ENCODE data around the gene QPCT. TPM values are rescaled to one million over a fixed set of nuclear protein-coding genes. Genes with fewer than 3 reads are reported as not detected.

Gene QPCT
- total RNA-seq, 2 donors from 2014 or later = 3.2 to 4.3 TPM

DNA sequence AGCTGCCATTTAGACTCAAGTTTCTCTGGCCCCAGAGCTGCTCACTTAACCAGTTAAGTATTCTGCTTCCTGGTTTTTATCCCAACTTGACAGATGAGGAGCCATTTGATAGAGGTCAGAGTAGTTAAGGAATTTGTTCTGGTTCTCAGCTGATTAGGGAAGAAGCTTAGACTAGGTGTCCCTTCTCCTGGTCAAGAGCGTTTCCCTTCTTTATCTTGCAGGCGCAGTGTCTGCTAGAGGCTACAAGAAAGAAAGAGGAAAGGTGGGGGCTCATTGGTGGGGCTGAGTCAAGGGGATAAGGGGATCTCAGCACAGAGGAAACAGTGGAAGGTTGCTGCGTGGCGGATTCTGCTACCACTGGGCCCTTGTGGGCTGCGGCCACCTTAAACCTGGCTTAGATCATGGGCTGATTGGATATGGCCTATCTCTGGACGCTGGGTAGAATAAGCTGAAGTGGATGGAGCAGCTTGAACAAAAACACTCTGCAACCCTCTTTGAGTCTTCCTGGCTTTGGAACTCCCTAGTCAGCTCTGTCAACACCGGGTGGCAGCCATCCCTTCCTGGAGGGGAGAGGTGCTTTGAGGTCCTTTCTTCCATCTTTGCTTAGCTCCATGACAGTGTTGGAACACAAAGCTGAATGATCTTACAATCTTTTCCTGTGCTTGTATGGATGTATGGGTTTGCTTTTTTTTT lies 70.8 kb downstream of the QPCT start:
- no peak for DNase-seq (ENCODE audit: low spot score)
- intact Hi-C loops (cut with DNase I) = loop anchor here (5.0 to 10.0 kb wide), 3 partner anchors 250 to 462 kb away; no protein-coding TSS in a partner anchor

DNA sequence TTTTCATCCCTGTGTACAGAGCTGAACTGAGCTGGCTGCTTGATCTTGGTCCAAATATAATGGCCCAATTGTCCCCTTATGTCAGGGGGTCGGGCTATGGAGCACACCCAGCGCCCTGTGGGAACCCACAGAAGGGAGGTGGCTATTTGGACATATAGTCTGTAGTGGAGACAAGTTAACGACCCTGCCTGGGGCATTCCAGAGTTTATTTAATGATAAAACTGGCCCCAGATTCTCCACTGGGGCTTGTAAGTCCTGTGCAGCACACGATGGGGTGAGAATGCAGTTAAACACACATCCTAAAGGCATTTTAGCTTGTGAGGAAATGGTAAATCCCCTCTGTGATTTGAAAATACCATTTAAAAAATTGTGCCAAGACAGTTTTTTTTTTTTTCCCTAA lies 72.9 kb downstream of the QPCT start:
- intact Hi-C loops (cut with DNase I) = loop anchor here (5.0 to 10.0 kb wide), 3 partner anchors 247 to 460 kb away; no protein-coding TSS in a partner anchor
- no peak for DNase-seq (ENCODE audit: low spot score)

DNA sequence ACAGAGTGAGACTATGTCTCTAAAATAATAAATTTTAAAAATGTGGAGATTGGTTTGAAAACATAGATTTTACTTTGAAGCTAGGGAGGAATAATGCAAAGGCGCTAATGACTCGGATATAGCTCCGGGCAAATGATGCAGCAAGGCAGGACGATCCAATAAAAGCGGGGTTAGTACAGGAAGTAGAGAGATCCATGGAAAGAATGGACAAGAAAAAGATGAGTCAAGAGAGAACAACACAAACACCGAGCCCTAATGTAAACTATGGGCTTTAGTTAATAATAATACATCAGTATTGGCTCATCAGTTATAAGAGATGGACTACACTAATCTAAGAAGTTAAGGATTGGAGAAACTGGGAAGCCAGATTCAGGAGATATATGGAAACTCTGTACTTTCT lies 74.5 kb downstream of the QPCT start:
- intact Hi-C loops (cut with DNase I) = loop anchor here (5.0 to 10.0 kb wide), 3 partner anchors 246 to 458 kb away; no protein-coding TSS in a partner anchor
- no peak for DNase-seq (ENCODE audit: low spot score)

GRCh38 chr2:37421686-37422085 lies 77.3 kb downstream of the QPCT start:
- intact Hi-C loops (cut with DNase I) = no loop called here
- DNase-seq (ENCODE audit: low spot score) = no peak

GRCh38 chr2:37422816-37423215 lies 78.4 kb downstream of the QPCT start:
- intact Hi-C loops (cut with DNase I) = no loop called here
- no peak for DNase-seq (ENCODE audit: low spot score)

Other genes starting within 250 kb of the QPCT start
- 10 to 100 TPM; 39.8 to 51.0 TPM for gene EIF2AK2, start 187.7 kb upstream of the QPCT start, total RNA-seq
- gene SULT6B1, start 156.0 kb upstream of the QPCT start, total RNA-seq = not detected
- gene CEBPZOS, start 148.1 kb upstream of the QPCT start, total RNA-seq = 10 to 100 TPM; 31.7 to 33.3 TPM
- 10 to 100 TPM; 41.0 to 54.9 TPM for gene CEBPZ, start 113.0 kb upstream of the QPCT start, total RNA-seq
- gene NDUFAF7, start 113.0 kb upstream of the QPCT start, total RNA-seq = 10 to 100 TPM; 13.3 to 13.9 TPM
- gene PRKD3, start 19.8 kb upstream of the QPCT start, total RNA-seq = 10 to 100 TPM; 32.9 to 39.4 TPM